GM21786 (cell line): Measurements from ENCODE around the gene BRSK2.

Experiments used
- ATAC-seq: cut with Tn5 transposase; IDR thresholded peaks from one replicate; pipeline ENCODE4 v1.9.1; 2021; ENCODE audit not compliant: unreplicated experiment

Gene BRSK2

DNA sequence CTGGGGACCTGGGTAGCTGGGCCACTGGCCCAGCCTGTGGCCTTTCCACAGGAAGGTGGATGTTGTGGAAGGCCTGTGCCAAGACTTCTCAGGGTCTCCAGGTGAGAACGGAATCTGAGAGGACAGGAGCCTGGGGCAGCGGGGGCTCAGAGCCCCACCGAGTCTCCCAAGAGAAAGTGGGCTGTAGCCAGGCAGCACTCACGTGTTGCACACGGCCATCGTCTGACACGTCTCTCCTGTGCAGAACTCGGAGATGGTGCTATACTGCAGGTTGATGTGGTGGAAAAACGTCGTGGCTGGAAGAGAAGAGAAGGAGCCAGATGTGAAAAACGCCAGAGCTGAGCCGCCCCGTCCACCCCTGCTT, 90.4 kb downstream of the BRSK2 start:
- no peak for ATAC-seq

DNA sequence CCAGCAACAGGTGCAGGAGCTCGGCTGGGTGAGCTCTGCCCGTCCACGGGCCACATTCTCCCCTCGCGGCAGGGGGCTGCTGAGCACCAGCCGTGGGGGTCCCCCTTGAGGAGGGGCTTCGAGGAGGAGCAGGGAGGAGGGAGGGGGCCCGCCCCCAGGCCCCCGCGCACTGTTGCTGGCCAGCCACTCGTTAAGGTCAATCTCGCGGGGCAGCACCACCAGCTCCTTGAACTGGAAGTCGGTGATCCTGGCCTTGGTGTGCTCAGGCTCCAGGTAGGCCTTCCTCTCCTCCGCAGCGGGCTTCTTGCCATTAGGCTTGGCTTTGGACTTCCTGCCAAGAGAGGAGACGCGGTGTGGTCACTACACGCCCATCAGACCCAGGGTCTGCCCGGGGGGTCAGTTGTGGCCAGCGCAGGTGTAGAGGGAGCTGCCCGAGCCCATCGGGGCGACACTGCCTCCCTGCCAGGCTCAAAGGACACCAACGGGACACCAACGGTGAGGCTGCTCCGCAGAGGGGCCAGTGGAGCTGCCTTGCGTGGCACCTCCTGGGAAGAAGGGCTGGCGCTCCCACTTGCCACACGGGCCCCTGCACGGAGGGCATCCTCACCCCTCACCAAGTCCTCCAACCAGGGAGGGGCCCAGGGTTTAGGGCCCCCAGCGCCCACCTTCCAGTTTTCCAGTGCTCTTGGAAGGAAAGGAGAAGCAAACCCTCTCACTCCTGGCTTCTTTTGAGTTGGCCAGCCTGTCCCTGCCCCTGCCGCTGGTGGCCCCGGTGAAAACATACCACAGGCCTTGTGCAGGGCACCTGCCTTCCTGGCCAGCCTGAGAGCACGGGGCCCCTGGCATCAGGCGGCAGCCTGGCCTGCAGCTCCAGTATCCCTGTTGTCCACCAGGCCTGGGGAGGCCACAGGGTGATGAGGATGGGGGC, 91.1 kb downstream of the BRSK2 start:
- ATAC-seq: no peak

DNA sequence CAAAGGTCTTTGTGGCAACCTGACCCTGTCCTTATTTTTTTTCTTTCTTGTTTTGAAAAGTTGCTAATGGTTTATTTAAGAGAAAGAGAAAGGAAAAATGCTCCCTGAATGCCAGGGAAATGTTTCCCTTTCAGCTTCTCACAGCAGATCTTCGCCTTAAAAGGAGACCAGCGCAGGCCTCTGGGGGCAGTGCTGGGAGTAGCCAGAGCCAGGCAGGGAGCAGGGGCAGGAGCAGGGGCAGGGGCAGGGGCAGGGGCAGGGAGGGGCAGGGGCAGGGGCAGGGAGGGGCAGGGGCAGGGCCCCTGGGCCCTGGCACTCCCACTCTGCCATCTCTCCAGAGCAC, 91.7 kb downstream of the BRSK2 start:
- no peak for ATAC-seq

DNA sequence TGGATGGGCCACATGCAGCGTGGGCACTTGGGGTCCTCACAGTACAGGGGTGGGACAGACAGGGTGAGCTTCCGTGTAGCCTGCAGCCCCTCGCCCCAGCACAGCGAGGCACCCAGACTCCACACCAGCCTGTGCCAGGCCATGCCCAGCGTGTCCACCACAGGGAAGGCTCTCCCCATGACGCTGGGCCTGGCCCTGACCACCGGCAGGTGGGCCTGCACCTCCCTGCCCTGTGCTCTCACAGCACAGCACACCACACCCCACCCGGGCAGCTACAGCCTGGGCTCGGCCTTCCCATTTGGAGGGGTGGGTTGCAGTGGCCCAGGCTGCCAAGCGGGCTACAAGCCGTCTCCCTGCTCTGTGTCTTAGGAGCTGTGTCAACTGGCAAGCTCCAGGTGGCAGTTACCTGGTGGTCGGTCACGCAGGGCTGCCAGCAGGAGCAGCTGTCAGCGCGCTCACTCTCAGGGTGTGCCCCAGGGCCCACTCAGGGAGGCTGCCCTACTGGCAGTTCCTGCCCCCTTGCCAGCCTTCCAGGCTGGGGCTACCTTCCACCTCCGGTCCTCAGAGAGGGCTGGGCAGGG, 92.2 kb downstream of the BRSK2 start:
- ATAC-seq: no peak

DNA sequence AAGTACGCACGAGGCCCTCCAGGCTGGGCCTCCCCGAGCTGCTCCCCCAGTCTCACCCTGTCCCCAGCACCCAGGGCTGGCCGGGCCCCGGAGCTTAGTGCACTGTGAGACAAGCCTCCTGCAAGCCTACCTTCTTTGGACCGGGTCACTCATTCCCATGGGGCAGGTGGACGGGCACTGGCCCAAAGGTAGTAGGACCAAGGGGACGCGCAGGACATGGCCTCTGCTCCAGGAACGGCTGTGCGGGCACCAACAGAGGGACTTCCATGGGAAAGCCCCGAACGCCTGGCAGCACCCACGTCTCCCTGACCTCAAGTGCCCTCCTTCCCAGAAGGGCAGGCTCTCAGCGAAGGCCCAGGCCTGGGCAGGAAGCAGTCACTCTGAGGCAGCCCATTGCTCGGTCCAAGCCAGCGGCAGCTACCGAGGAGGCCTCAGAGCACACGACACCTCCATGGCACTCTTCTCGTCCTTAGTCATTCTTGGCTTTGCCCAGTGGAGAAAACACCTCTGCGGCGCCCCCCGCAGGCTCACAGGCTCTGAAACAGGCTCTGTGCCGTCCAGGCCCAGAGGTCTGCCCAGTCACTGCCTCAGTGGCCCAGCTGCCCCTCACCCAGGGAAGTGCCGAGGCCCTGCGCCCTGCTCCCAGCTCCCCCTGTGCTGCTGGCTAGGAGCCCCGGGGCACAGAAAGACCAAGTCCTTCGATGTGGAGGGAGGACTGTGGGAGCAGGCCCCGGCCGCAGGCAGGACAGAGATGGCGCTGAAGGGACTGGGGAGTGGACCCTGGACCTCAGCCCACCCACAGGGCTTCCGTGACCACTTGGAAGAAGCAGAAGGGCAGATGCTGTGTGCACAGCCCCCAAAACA, 93.1 kb downstream of the BRSK2 start:
- no peak for ATAC-seq

DNA sequence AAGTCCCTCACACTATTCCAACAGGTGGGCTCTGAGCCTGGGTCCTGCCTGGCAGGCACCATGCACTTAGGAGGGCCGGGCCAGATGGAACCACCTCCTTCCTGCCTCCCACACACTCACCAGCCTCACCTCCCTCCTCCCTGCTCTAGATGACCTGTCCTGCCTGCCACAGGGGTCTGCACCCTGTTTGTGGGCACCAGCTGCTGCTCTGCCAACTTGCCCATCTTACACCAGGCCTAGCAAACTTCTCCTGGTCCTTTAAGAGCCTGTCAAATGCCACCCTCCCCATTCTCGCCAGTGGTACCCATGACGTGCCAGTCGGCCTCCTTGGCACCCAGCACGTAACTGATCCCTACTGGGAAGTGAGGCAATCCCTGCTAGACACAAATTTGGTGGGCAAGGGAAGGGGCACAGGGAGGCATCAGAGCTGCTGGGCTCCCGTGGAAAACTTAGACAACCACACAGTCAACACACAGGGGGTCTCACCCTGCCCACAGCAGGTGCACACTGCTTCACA, 93.8 kb downstream of the BRSK2 start:
- ATAC-seq: no peak

DNA sequence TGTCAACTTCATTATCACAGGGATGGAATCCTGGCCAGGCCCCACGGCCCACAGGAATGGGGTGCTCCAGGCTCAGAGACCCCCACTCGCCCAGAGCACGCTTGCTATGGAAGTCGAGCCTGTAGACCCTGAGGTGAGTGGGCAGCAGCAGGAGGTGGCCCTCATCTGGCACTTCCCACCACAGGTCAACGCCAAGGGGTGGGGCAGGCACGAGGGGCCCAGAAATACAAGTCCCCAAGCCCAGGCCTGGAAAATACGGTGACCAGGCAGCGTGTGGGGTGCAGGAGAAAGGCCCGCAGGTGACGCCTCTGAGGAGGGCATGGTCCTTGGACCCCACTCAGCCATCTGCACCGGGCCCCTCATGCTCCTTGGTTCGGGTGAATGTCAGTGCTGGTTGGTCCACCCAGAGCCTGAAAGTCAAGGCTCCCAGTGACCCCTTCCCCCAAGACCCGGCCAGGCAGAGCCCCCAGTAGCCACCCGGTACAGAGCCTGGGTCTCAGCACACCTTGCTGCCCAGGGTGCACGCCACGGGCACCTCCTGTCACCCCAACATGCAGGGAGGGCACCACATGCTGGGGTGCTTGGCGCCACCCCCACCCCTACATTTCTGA, 94.4 kb downstream of the BRSK2 start:
- no peak for ATAC-seq

DNA sequence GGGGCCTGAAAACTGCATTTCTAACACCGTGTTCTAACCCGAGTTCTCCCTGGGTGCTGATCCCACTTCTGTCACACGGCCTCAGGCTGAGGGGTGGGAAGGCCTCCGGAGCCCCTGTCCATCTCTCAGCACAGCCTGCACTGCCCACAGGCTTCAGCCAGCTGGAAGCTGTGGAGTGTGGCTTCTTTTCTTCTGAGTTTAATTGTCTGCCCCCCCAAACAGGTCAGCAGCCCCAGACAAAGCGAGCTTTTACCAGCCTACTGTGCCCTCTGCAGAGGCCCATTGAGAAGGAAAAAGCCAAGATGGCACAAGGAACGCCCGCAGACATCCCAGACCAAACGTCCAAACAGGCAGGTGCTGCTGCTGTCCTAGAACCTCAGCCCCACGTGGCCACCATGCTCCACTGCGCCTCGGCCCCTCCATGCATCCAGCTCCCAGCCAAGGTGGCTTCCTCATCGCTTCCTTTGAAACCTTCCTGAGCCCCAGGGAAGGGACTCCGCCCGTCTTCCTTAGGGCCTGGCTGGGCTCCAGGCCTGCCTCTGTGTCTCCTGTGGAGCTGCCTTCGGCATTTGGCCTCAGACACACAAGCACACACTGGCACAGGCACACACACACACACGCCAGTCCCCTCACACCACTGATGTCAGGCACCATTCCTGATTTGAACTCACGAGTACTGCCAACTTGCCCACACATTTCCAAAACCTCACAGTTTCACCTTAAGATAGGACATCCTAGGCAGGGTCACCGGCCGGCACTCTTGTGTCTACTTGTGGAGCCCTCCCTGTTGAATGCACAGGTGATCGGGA, 95.2 kb downstream of the BRSK2 start:
- no peak for ATAC-seq

DNA sequence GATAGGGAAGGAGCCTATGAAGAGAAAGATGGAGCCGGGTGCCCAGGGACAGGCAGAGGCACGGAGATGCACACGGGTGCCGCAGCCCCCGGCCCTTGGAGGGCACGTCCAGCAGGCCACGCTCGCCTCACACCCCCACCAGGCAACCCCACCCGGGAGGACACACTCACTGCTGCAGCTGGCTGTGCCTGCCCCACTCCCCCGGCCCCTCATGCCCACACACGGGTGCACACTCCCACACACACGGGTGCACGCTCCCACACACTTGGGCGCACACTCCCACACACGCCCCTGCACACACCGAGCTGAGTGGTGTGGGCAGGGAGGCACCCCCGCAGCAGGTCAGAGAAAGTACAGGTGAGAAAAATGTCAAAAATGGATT, 95.8 kb downstream of the BRSK2 start:
- no peak for ATAC-seq

DNA sequence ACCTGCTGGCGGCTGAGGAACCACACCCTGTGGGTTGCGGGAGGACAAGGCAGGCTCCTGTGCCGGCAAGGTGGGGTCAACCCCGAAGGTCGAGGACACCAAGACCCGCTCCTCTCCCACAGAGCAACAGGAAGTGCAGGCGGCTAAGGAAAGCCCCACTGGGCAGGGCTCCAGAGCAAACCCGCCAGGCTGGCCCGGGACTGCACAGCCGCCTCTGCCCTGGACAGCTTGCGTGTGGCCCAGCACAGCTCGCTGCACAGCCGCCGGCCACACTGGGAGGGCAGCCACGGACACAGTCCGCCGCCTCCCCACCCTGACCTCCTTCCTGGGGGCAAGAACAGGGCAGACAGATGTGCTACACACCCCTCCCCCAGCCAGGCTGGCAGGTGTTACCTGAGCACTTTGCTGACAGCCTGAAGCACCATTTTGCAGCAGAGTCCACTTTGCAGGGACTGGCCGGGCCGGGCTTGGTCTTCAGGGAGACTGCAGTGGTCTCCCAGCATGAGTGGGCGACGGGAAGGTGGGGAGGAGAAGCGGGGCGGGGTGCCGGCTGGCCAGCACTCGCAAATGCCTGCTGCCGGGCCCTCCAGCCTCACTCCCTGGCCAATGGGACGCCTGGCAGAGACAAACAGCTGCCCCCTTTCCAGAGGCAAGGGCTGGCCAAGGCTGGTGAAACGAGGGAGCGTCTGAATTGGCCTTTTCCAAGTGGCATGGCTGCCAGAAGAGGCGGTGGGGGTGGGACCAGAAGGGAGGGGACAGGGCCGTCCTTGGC, 96.5 kb downstream of the BRSK2 start, which contains the start of gene MOB2:
TSS of gene MOB2 (minus strand) at position 726 of the 772 bp plus-strand sequence. CDS start at position 503, 223 bp downstream.
- ATAC-seq: no peak

DNA sequence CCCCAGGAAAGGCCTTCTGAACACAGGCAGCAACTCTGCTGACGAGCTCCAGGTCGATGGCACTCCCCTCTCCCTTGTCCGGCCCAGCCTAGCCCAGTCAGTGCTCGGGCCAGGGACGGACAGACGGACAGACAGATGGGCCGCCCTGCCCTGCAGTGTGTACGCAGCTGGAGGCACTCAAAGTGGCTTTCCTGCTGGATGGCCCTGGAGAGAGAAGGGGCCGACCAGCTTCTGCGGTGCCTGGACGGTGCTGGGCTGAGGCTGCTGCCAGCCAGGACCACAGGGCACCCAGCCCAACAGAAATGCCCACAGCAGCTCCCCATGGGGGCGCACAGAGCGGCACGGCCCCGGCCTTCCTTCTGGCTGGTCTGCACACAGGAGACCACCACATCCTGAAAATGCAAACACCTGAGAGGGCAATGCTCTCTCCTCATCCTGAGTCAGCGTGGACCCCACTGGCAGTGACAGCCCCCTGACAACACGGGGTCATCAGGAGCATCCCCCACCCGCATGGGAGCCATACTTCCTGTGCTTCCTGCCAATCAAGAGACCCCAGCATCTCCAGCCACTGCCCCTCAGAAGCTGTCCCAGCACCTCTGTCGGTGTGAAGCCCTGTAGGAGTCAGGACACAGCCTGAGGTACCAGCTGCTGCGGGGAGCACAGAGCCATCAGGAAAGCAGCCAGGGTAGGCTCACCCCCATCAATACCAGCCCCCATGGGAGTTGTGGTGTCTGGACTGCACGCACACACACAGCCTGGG, 97.5 kb downstream of the BRSK2 start:
- ATAC-seq: no peak

DNA sequence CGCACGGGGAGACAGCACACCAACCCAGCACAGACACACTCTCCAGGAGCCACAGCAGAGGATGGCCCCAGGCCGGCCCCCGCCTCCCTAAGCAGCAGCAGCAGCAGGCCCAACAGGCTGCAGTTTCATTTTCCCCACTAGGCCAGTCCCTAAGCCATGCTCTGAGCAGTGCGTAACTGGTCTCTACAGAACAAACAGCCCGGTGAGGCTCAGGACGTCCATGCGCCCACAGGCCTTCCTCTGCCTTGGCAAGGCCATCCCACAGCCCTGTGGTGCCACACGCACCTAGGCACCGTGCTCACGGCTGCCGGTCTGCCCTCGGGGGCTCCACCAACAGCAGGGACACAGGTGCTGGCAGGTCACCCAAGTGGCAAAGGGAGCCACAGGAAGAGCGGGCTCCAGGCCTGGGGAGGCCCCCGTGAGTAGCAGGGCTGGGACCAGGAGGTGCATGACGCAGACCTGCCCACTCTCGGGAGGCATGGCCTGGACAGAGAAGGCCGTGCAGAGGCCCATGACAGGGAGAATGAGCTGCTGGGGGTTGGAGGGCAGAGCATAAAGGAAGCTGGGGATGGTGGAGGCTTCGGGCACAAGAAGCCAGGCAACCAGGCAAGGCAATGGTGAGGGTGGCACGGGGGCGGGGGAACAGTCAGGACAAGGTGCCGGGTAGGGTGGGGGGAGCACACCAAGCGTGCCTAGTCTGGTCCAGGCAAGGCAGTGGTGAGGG, 98.3 kb downstream of the BRSK2 start:
- no peak for ATAC-seq

DNA sequence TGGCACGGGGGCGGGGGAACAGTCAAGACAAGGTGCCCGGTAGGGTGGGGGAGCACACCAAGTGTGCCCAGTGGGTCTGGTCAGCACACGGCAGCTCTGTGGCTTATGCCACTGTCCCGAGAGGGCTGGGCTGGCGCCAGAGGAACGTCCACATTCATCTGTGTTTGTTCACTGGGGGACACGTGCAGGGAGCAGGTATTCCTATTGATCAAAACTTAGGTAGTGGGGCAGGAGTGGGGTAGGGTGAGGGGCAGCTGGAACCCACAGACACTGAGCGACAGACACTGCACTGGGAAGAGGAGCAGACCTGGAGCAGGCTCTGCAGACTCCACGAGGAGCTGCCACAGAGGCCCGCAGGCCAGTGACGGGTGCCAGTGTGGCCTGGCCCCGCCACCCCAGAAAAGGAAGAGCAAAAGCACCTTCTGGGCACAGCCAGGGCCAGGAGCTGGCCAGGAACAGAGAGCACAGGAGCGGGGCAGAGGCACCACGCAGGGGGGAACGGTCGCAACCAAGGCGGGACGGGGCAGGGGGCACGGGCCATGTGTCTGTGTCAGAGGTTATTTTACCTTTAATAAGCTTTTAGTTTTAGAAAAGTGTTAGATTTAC, 98.9 kb downstream of the BRSK2 start:
- ATAC-seq: no peak

DNA sequence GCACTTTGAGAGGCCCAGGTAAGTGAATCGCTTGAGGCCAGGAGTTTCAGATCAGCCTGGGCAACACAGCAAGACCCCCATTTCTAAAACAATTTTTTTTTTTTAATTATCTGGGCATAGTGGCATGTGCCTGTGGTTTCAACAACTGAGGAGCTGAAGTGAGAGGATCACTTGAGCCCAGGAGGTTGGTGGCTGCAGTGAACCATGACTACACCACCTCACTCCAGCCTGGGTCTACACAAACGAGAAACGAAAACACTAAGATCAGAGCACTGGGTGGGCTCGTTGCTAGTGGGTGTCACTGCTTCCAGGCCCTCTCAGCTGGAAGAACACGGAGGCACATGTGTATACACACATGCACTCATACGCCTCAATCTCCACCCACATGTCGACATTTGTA, 100.9 kb downstream of the BRSK2 start:
- no peak for ATAC-seq

DNA sequence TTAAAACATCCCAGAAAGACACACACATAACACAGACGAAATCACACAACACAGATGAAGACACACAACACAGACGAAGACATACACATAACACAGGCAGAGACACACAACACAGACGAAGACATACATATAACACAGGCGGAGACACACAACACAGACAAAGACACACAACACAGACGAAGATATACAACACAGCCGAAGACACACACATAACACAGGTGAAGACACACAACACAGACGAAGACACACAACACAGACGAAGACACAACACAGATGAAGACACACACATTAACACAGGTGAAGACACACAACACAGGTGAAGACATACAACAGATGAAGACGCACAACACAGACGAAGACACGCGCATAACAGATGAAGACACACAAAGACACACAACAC, 101.6 kb downstream of the BRSK2 start:
- ATAC-seq: no peak

DNA sequence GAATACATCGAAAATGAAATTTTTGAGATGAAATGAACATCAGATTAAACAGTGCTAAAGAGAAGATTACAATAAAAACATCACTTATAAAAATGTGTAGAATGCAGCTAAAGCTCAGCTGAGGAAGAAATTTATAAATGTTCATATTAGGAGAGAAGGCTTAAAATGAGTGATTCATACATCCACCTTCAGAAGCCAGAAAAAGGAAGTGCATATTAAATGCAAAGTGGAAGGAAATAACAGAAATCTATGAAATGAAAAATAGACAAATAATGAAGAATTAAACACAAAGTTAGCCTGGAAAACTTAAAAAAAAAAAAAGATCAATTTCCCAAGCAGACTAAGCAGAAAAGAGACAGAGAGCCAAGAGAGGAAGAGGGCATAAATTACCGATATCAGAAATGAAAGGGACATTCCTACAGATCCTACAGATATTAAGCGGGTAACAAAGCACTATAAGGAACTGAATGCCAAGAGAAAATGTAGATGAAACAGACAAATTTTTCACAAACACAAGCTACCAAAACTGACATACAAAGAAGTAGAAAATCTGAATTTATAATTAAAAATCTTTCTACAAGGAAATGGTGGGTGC, 104.0 kb downstream of the BRSK2 start:
- ATAC-seq: no peak

DNA sequence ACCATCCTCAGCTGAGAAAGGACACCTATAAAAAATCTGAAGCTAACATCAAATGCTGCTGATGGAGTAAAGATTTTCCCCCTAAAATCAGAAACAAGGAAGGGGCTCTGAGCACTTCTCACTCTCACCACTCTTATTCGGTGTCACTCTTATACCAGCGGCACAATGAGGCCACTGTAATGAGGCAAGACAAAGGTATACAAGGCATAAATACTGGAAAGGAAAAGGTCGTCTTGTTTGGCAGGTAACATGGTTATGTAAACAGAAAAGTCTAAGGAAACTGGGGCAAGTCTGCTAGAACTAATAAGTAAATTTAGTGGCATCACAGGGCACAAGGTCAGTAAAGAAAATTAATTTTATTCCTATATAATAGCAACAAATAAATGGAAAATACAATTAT, 104.9 kb downstream of the BRSK2 start:
- no peak for ATAC-seq
